Measurements from ENCODE around the gene ADGRV1.

Gene ADGRV1

GRCh38 chr5:91212714-91213092, 654.1 kb downstream of the ADGRV1 start:
- FAIRE-seq (no peak), DNase-seq (ENCODE audit: insufficient read length) (no peak)
- no peak for TF ChIP-seq POLR2A (IDR thresholded peaks at IDR 0.05; ENCODE audit: low read depth, low read length)
- TF ChIP-seq POLR2AphosphoS5 (IDR thresholded peaks at IDR 0.05; ENCODE audit: low read depth, low read length), result no peak
- no peak for TF ChIP-seq TAF1 (IDR thresholded peaks at IDR 0.05; ENCODE audit: borderline replicate concordance, low read depth, low read length)
